Body of pancreas (tissue), 4 donors: ENCODE data around the gene SPRED2. TPM values are rescaled to one million over a fixed set of nuclear protein-coding genes. Genes with fewer than 3 reads are reported as not detected.

ENCODE experiments used
- ATAC-seq: fragments of 150-250 bp; one replicate; pipeline ENCODE4 v1.9.1; 2016
- DNase-seq, 4 donors: peaks; one replicate each; pipeline ENCODE4 v3.0.0-alpha.2; 2019
- H3K27ac ChIP-seq, 4 donors: fragments of 200-600 bp; sonication (generic); 1 replicate in 3 of 4; 2 replicates in 1 of 4; pipeline versions ENCODE4 v1.5.1 to v1.6.1; 2016 to 2019; ENCODE audit warnings: mild to moderate bottlenecking in 1 of 4, mixed read lengths in 1 of 4, moderate library complexity in 1 of 4
- H3K27me3 ChIP-seq, 2 donors: fragments of 200-600 bp; sonication (generic); one replicate each; pipeline ENCODE4 v1.6.0; 2016; ENCODE audit warnings: mild to moderate bottlenecking in 1 of 2
- H3K36me3 ChIP-seq, 2 donors: fragments of 200-600 bp; sonication (generic); replicated peaks in 1 of 2; 2 replicates each; pipeline ENCODE4 v1.5.1; 2016; ENCODE audit warnings: low read depth in 2 of 2; ENCODE audit not compliant: insufficient read depth in 1 of 2
- H3K4me1 ChIP-seq: fragments of 200-600 bp; sonication (generic); one replicate; pipeline ENCODE4 v1.6.0; 2016
- H3K4me3 ChIP-seq, 2 donors: fragments of 200-600 bp; sonication (generic); 1 replicate in 1 of 2; 2 replicates in 1 of 2; pipeline ENCODE4 v1.5.1; 2016 to 2019
- H3K9me3 ChIP-seq, 3 donors: fragments of 200-600 bp; sonication (generic); 1 replicate in 2 of 3; 2 replicates in 1 of 3; pipeline ENCODE4 v1.5.1; 2016
- CTCF ChIP-seq, 7 experiments: fragments of 450-650 bp in 4 of 7; fragments of 200-600 bp in 3 of 7; sonication (generic) in 3 of 7; IDR thresholded peaks; one replicate each; pipeline ENCODE4 v1.5.1; 2016 to 2019; ENCODE audit warnings: antibody characterized with exemption in 7 of 7
- POLR2A ChIP-seq, 3 donors: fragments of 450-650 bp; IDR thresholded peaks; one replicate each; pipeline ENCODE4 v1.6.1; 2016; ENCODE audit warnings: antibody characterized with exemption in 3 of 3, mild to moderate bottlenecking in 2 of 3
- WGBS, 2 donors: methylation state at CpG; one replicate each; pipeline ENCODE4 v1.1.5; 2017; 5-methylcytosine and 5-hydroxymethylcytosine counted together
- intact Hi-C: fragments of 100-400 bp; cut with DNase I; formaldehyde crosslinking; loops from one replicate; pipeline ENCODE4 v1.15.1; 2023
- total RNA-seq, 2 donors: library from RNA; depleted of rRNA; stranded (reverse); fragments of >200 nt; gene quantifications; one replicate each; pipeline ENCODE4 v1.1.0, GENCODE V29; 2016

Gene SPRED2
- total RNA-seq, 2 donors from 2014 or later: 16.1 to 16.2 TPM

- Histone ChIP-seq H3K4me3 (no peak overlapping the region), H3K27ac (peak overlapping the region in 2 of 4 donors; percentile 14 to 51), H3K4me1 (peaks cover 6% of the 10 kb centered on the region), H3K9me3 (no peaks in the 10 kb centered on the region), H3K27me3 (no peaks in the 10 kb centered on the region), H3K36me3 (peaks cover 0 to 8% of the 10 kb centered on the region in 2 donors)
- intact Hi-C loops: no loop called here
- TF ChIP-seq POLR2A (IDR thresholded peaks at IDR 0.05) (no peak), CTCF (IDR thresholded peaks at IDR 0.05) (no peak)
- no peak for DNase-seq
- 70 to 83% methylated on average over 7 of the region's 7 CpGs for WGBS, 2 donors
- no peak for ATAC-seq
Measured at GRCh38 chr2:65311596-65311995, 120.8 kb downstream of the SPRED2 start.

- H3K36me3 ChIP-seq: peaks cover 0 to 8% of the 10 kb centered on the region in 2 donors
- DNase-seq (peak in 2 of 4 donors; percentile 16 to 39), ATAC-seq (no peak)
- WGBS, 2 donors: 39 to 41% methylated on average over 6 of the region's 6 CpGs
- no peak overlapping the region for H3K4me3 ChIP-seq
- no peaks in the 10 kb centered on the region for H3K27me3 ChIP-seq
- H3K27ac ChIP-seq: peak overlapping the region in 2 of 4 donors; percentile 14 to 51
- peaks cover 6% of the 10 kb centered on the region for H3K4me1 ChIP-seq
- no peaks in the 10 kb centered on the region for H3K9me3 ChIP-seq
- TF ChIP-seq CTCF (IDR thresholded peaks at IDR 0.05) (no peak), POLR2A (IDR thresholded peaks at IDR 0.05) (no peak)
- intact Hi-C loops: no loop called here
Measured at GRCh38 chr2:65311049-65311448, 121.3 kb downstream of the SPRED2 start.

GRCh38 chr2:65309699-65310098 lies 122.7 kb downstream of the SPRED2 start:
- Histone ChIP-seq H3K9me3 (no peaks in the 10 kb centered on the region), H3K27me3 (no peaks in the 10 kb centered on the region), H3K4me1 (peaks cover 6% of the 10 kb centered on the region), H3K27ac (peak overlapping the region in 3 of 4 donors; percentile 22 to 24 (median 22)), H3K36me3 (peaks cover 0 to 8% of the 10 kb centered on the region in 2 donors), H3K4me3 (no peak overlapping the region)
- DNase-seq (peak in 2 of 4 donors; percentile 54 to 55), ATAC-seq (no peak)
- intact Hi-C loops: no loop called here
- 64 to 66% methylated on average over 7 to 8 of the region's 8 CpGs for WGBS, 2 donors
- no peak for TF ChIP-seq POLR2A (IDR thresholded peaks at IDR 0.05)
- TF ChIP-seq CTCF (IDR thresholded peaks at IDR 0.05): peak in 2 of 7 experiments; percentile 23 to 28

GRCh38 chr2:65305934-65306333 lies 126.5 kb downstream of the SPRED2 start:
- no peaks in the 10 kb centered on the region for H3K9me3 ChIP-seq
- no peaks in the 10 kb centered on the region for H3K27me3 ChIP-seq
- DNase-seq (no peak), ATAC-seq (no peak)
- WGBS, 2 donors: 67 to 73% methylated on average over 2 of the region's 2 CpGs
- no peak for TF ChIP-seq POLR2A (IDR thresholded peaks at IDR 0.05)
- no peak for TF ChIP-seq CTCF (IDR thresholded peaks at IDR 0.05)
- H3K4me1 ChIP-seq: peaks cover 6% of the 10 kb centered on the region
- H3K4me3 ChIP-seq: no peak overlapping the region
- H3K27ac ChIP-seq: no peak overlapping the region
- intact Hi-C loops: no loop called here
- no peaks in the 10 kb centered on the region for H3K36me3 ChIP-seq
